Transverse colon (tissue), 4 donors: Measurements from ENCODE around the gene GARIN3. TPM values are rescaled to one million over a fixed set of nuclear protein-coding genes. Genes with fewer than 3 reads are reported as not detected.
"Not testable (repeated sequence)": the region's sequence is repeated elsewhere in the genome, so short reads cannot be mapped to it uniquely, and the experiment has no call there.

Source experiments
- DNase-seq: peaks from one replicate; pipeline ENCODE4 v3.0.0-alpha.2; 2019
- H3K27ac ChIP-seq, 4 donors: fragments of 200-600 bp; sonication (generic); 2 replicates each; pipeline ENCODE4 v1.5.1; 2016 to 2018; ENCODE audit warnings: inconsistent platforms in 4 of 4
- H3K27me3 ChIP-seq: fragments of 200-600 bp; sonication (generic); 2 replicates; pipeline ENCODE4 v1.5.1; 2017; ENCODE audit warnings: inconsistent platforms
- H3K36me3 ChIP-seq, 4 donors: fragments of 200-600 bp; sonication (generic); 2 replicates each; pipeline ENCODE4 v1.5.1; 2017 to 2019; ENCODE audit warnings: inconsistent platforms in 4 of 4
- H3K4me1 ChIP-seq, 4 donors: fragments of 200-600 bp; sonication (generic); 2 replicates each; pipeline ENCODE4 v1.5.1; 2017 to 2020; ENCODE audit warnings: inconsistent platforms in 4 of 4
- H3K4me3 ChIP-seq, 4 donors: fragments of 200-600 bp; sonication (generic); 1 replicate in 1 of 4; 2 replicates in 3 of 4; pipeline versions ENCODE4 v1.5.1 to v1.6.1; 2017 to 2019; ENCODE audit warnings: inconsistent platforms in 4 of 4
- H3K9me3 ChIP-seq, 2 donors: fragments of 200-600 bp; sonication (generic); 2 replicates each; pipeline ENCODE4 v1.5.1; 2017 to 2019; ENCODE audit warnings: inconsistent platforms in 2 of 2
- CTCF ChIP-seq, 5 experiments: fragments of 200-600 bp in 3 of 5; fragments of 450-650 bp in 2 of 5; sonication (generic) in 3 of 5; IDR thresholded peaks; 1 replicate in 2 of 5; 2 replicates in 3 of 5; pipeline ENCODE4 v1.5.1; 2016 to 2017; ENCODE audit warnings: antibody characterized with exemption in 5 of 5, inconsistent platforms in 3 of 5, mild to moderate bottlenecking in 2 of 5, moderate library complexity in 1 of 5
- EP300 ChIP-seq: sonication (generic); formaldehyde crosslinking; IDR thresholded peaks from one replicate; pipeline ENCODE4 v1.6.1; 2017; ENCODE audit warnings: antibody characterized with exemption, low read depth
- POLR2A ChIP-seq: fragments of 450-650 bp; IDR thresholded peaks from one replicate; pipeline ENCODE4 v1.6.1; 2016; ENCODE audit warnings: antibody characterized with exemption, mild to moderate bottlenecking, moderate library complexity
- POLR2AphosphoS5 ChIP-seq, 3 donors: sonication (generic); formaldehyde crosslinking; IDR thresholded peaks; one replicate each; pipeline ENCODE4 v1.6.1; 2016; ENCODE audit warnings: antibody characterized with exemption in 3 of 3
- WGBS, 2 donors: methylation state at CpG; one replicate each; pipeline ENCODE4 v1.1.5; 2018; ENCODE audit warnings: low coverage in 1 of 2; 5-methylcytosine and 5-hydroxymethylcytosine counted together
- in situ Hi-C, 4 donors: fragments of 200-750 bp; cut with MboI; loops; one replicate each; pipeline versions ENCODE4 v1.15.0 to v1.15.1; 2017; ENCODE audit warnings: low sequenced_read_pairs in 3 of 4, low pct_ligation_motif_present in 1 of 4, low pct_unique_long_range_greater_than_20kb in 1 of 4
- intact Hi-C: fragments of 100-400 bp; cut with DNase I; formaldehyde crosslinking; loops from one replicate; pipeline ENCODE4 v1.15.1; 2023; ENCODE audit warnings: low total_unique reads
- total RNA-seq, 4 donors: library from RNA; depleted of rRNA; stranded (reverse); fragments of >200 nt; gene quantifications; one replicate each; pipeline ENCODE4 v1.1.0, GENCODE V29; 2016

Gene GARIN3
- total RNA-seq, 4 donors from 2014 or later: not detected

- TF ChIP-seq POLR2A (no peak), CTCF (IDR thresholded peaks at IDR 0.05) (no peak), EP300 (no peak), POLR2AphosphoS5 (IDR thresholded peaks at IDR 0.05) (no peak)
- Histone ChIP-seq H3K4me3 (no peak overlapping the region), H3K4me1 (no peaks in the 10 kb centered on the region), H3K9me3 (no peaks in the 10 kb centered on the region), H3K27me3 (no peaks in the 10 kb centered on the region), H3K36me3 (no peaks in the 10 kb centered on the region), H3K27ac (no peak overlapping the region)
- WGBS, 2 donors: 89 to 90% methylated on average over 5 to 7 of the region's 7 CpGs
- intact Hi-C loops (loop anchor here (10.0 kb wide), 1 partner anchor 1921 kb away; no protein-coding TSS in a partner anchor), in situ Hi-C loops (no loop called here)
- no peak for DNase-seq
Measured at GRCh38 chr5:157213527-157214243, 47.6 kb upstream of the GARIN3 start.

- H3K4me1 ChIP-seq: no peaks in the 10 kb centered on the region
- DNase-seq: no peak
- H3K4me3 ChIP-seq: no peak overlapping the region
- no peaks in the 10 kb centered on the region for H3K27me3 ChIP-seq
- in situ Hi-C loops (no loop called here), intact Hi-C loops (loop anchor here (10.0 kb wide), 1 partner anchor 1922 kb away; no protein-coding TSS in a partner anchor)
- no peak overlapping the region for H3K27ac ChIP-seq
- no peak for TF ChIP-seq POLR2A
- no peak for TF ChIP-seq CTCF (IDR thresholded peaks at IDR 0.05)
- no peak for TF ChIP-seq POLR2AphosphoS5 (IDR thresholded peaks at IDR 0.05)
- TF ChIP-seq EP300: no peak
- H3K36me3 ChIP-seq: no peaks in the 10 kb centered on the region
- WGBS, 2 donors: 63 to 91% methylated on average over 2 to 5 of the region's 5 CpGs
- no peaks in the 10 kb centered on the region for H3K9me3 ChIP-seq
Measured at GRCh38 chr5:157212307-157212706, 46.2 kb upstream of the GARIN3 start.

GRCh38 chr5:157210652-157211051, 44.6 kb upstream of the GARIN3 start:
- H3K9me3 ChIP-seq, DNase-seq, H3K27me3 ChIP-seq, H3K27ac ChIP-seq, in situ Hi-C loops, H3K4me3 ChIP-seq, H3K36me3 ChIP-seq, H3K4me1 ChIP-seq: not testable (repeated sequence)
- WGBS, 2 donors: 75 to 83% methylated on average over 1 of the region's 1 CpG
- intact Hi-C loops: loop anchor here (10.0 kb wide), 1 partner anchor 1924 kb away; no protein-coding TSS in a partner anchor

GRCh38 chr5:157205708-157206107, 39.6 kb upstream of the GARIN3 start:
- Histone ChIP-seq H3K27ac (no peak overlapping the region), H3K9me3 (no peaks in the 10 kb centered on the region), H3K4me3 (no peak overlapping the region), H3K36me3 (no peaks in the 10 kb centered on the region), H3K4me1 (no peaks in the 10 kb centered on the region), H3K27me3 (no peaks in the 10 kb centered on the region)
- intact Hi-C loops: no loop called here
- no peak for DNase-seq
- in situ Hi-C loops: no loop called here
- TF ChIP-seq CTCF (IDR thresholded peaks at IDR 0.05): no peak
- TF ChIP-seq POLR2AphosphoS5 (IDR thresholded peaks at IDR 0.05): no peak
- TF ChIP-seq POLR2A: no peak
- no peak for TF ChIP-seq EP300
- 75 to 85% methylated on average over 6 of the region's 6 CpGs for WGBS, 2 donors

- intact Hi-C loops (no loop called here), in situ Hi-C loops (no loop called here)
- Histone ChIP-seq H3K27ac (no peak overlapping the region), H3K4me3 (no peak overlapping the region), H3K4me1 (no peaks in the 10 kb centered on the region), H3K9me3 (no peaks in the 10 kb centered on the region), H3K36me3 (no peaks in the 10 kb centered on the region), H3K27me3 (no peaks in the 10 kb centered on the region)
- no peak for DNase-seq
- 63 to 81% methylated on average over 4 of the region's 4 CpGs for WGBS, 2 donors
- TF ChIP-seq POLR2A (no peak), POLR2AphosphoS5 (IDR thresholded peaks at IDR 0.05) (no peak), CTCF (IDR thresholded peaks at IDR 0.05) (no peak), EP300 (no peak)
Measured at GRCh38 chr5:157204765-157205164, 38.7 kb upstream of the GARIN3 start.
